ENCODE measurements around the gene GOLGA6L10. TPM values are rescaled to one million over a fixed set of nuclear protein-coding genes. Genes with fewer than 3 reads are reported as not detected.
A peak's percentile ranks its signal among the peaks of the same experiment; 100 is the strongest.
"Not testable (repeated sequence)": the region's sequence is repeated elsewhere in the genome, so short reads cannot be mapped to it uniquely, and the experiment has no call there.

Gene GOLGA6L10
- total and polyA plus RNA-seq, 2 of the 4 experiments (the other 2 are of a cell fraction), result under 0.01 to 0.79 TPM

DNA sequence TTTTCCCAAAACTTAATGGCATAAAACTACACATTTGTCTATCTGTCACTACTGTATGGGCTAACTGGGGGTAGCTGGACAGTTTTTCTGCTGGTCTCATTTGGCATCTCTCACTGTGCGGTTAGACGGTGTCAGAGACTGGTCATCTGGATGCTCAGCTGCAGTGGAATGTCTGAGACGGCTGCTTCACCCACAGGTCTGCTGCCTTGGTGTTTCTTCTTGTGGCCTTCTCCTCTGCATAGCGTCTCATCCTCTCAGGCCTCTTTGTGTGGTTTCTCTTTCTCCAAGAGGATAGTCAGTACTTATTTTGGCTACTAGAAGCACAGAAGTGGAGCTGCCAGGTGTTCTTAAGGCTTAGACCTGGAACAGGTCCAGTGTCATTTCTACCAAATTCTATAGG, 44.4 kb upstream of the GOLGA6L10 start:
- Histone ChIP-seq H3K4me1 (ENCODE audit: control insufficient read depth, insufficient read depth, low read length) (peaks cover 3% of the 10 kb centered on the region; the same call in 1 of the 2 replicates), H2BK5ac (ENCODE audit: low read depth, low read length, poor library complexity, severe bottlenecking) (no peak overlapping the region), H3K27ac (ENCODE audit: insufficient read depth, low read length) (no peak overlapping the region), H4K91ac (ENCODE audit: insufficient read depth, low read depth, low read length) (no peak overlapping the region), H3K18ac (ENCODE audit: low read depth, low read length) (no peak overlapping the region), H3K9me1 (ENCODE audit: insufficient read depth, low read length) (no peaks in the 10 kb centered on the region), H2BK20ac (ENCODE audit: low read depth, low read length) (no peak overlapping the region), H3K4me3 (ENCODE audit: insufficient read depth, low read depth, low read length) (no peak overlapping the region), H3K14ac (replicated peaks; ENCODE audit: low read depth, low read length) (no peak overlapping the region), H3K23ac (ENCODE audit: low read depth, low read length) (no peak overlapping the region), H4K5ac (ENCODE audit: low read depth, low read length) (no peak overlapping the region), H2AFZ (replicated peaks; ENCODE audit: low read length, poor library complexity) (no peak overlapping the region), H2BK120ac (ENCODE audit: low read depth, low read length) (no peak overlapping the region), H3K9me3 (ENCODE audit: control insufficient read depth, insufficient read depth, low read length) (no peaks in the 10 kb centered on the region), H2AK5ac (ENCODE audit: low read depth, low read length) (no peak overlapping the region), H3K27me3 (ENCODE audit: control insufficient read depth, insufficient read depth, low read length) (no peaks in the 10 kb centered on the region), H3K79me1 (ENCODE audit: low read depth in 1 of 2, low read length in 2 of 2) (peaks cover 8 to 23% of the 10 kb centered on the region in 2 experiments), H3K36me3 (ENCODE audit: control insufficient read depth, insufficient read depth, low read length) (no peaks in the 10 kb centered on the region), H3K9ac (ENCODE audit: low read depth, low read length) (no peak overlapping the region), H4K8ac (ENCODE audit: low read depth in 2 of 2, low read length in 2 of 2) (no peak overlapping the region), H3K4ac (ENCODE audit: low read depth, low read length) (no peak overlapping the region), H4K20me1 (ENCODE audit: insufficient read depth, low read length) (no peaks in the 10 kb centered on the region), H2BK15ac (ENCODE audit: low read depth, low read length) (no peak overlapping the region), H3K56ac (ENCODE audit: extremely low read depth, insufficient read depth, low read length) (no peak overlapping the region), H2AK9ac (replicated peaks; ENCODE audit: low read depth, low read length, poor library complexity) (no peak overlapping the region), H3K4me2 (ENCODE audit: low read depth, low read length) (no peak overlapping the region)
- in situ Hi-C loops (cut with MboI; ENCODE audit: low sequenced_read_pairs), result no loop called here
- ChIA-PET POLR2A (ENCODE audit: unreplicated experiment) (no interaction called here), CTCF (no interaction called here)
- dilution Hi-C loops (cut with HindIII; ENCODE audit: low sequenced_read_pairs, unreplicated experiment), result no loop called here
- ATAC-seq (ENCODE audit: low read depth), result no peak
- peak; percentile 72 for DNase-seq
- no CpG with 5 or more reads among the region's 4 CpGs for WGBS, 2 experiments (ENCODE audit: extremely low coverage in 2 of 2, insufficient read length in 1 of 2)
- TF ChIP-seq, protein P1, sequence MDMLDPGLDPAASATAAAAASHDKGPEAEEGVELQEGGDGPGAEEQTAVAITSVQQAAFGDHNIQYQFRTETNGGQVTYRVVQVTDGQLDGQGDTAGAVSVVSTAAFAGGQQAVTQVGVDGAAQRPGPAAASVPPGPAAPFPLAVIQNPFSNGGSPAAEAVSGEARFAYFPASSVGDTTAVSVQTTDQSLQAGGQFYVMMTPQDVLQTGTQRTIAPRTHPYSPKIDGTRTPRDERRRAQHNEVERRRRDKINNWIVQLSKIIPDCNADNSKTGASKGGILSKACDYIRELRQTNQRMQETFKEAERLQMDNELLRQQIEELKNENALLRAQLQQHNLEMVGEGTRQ (IDR thresholded peaks at IDR 0.05; ENCODE audit: low read depth, low read length), result no peak
- 0 out of 2 replicates have a peak, but pooled peaks have one; percentile 2 for TF ChIP-seq FOS (IDR thresholded peaks at IDR 0.05; ENCODE audit: low read depth, low read length)
- 0 out of 2 replicates have a peak, but pooled peaks have one; percentile 14 for TF ChIP-seq BHLHE40 (IDR thresholded peaks at IDR 0.05; ENCODE audit: low read depth, low read length)
- TF ChIP-seq, protein P2, sequence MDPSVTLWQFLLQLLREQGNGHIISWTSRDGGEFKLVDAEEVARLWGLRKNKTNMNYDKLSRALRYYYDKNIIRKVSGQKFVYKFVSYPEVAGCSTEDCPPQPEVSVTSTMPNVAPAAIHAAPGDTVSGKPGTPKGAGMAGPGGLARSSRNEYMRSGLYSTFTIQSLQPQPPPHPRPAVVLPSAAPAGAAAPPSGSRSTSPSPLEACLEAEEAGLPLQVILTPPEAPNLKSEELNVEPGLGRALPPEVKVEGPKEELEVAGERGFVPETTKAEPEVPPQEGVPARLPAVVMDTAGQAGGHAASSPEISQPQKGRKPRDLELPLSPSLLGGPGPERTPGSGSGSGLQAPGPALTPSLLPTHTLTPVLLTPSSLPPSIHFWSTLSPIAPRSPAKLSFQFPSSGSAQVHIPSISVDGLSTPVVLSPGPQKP (IDR thresholded peaks at IDR 0.05; ENCODE audit: borderline replicate concordance, low read depth, low read length), result no peak
- TF ChIP-seq MAFK (IDR thresholded peaks at IDR 0.05; ENCODE audit: low read depth, low read length), result no peak
- intact Hi-C loops (cut with micrococcal nuclease), result no loop called here
- no TSS peak for BruUV-seq (replicated peaks)

DNA sequence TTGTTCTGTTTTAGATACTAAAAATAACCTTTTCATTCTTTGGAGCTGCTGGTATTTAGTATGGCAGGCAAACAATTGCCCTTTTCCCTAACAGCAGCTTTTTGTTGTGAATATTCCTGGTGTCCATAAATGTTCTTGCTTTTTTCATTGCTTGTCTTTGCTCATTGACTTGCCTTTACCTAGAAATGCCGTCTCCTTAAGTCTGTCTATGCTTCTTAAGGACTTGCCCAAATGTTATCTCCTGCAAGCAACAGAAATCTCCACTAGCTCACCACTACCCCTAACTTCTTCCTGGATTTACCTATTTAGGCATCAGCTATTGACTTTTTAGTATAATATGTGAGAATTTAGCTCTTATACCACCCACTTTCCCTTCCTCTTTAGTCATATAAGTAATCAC, 42.8 kb upstream of the GOLGA6L10 start:
- WGBS, 2 experiments (ENCODE audit: extremely low coverage in 2 of 2, insufficient read length in 1 of 2), result no CpG with 5 or more reads among the region's 1 CpG
- ATAC-seq (ENCODE audit: low read depth); H2AK5ac ChIP-seq (ENCODE audit: low read depth, low read length); DNase-seq; in situ Hi-C loops (cut with MboI; ENCODE audit: low sequenced_read_pairs); dilution Hi-C loops (cut with HindIII; ENCODE audit: low sequenced_read_pairs, unreplicated experiment); H3K4me2 ChIP-seq (ENCODE audit: low read depth, low read length); H3K4ac ChIP-seq (ENCODE audit: low read depth, low read length); POLR2A ChIA-PET (ENCODE audit: unreplicated experiment); intact Hi-C loops (cut with micrococcal nuclease); H2AFZ ChIP-seq (replicated peaks; ENCODE audit: low read length, poor library complexity); H4K91ac ChIP-seq (ENCODE audit: insufficient read depth, low read depth, low read length); H3K4me3 ChIP-seq (ENCODE audit: insufficient read depth, low read depth, low read length); H3K4me1 ChIP-seq (ENCODE audit: control insufficient read depth, insufficient read depth, low read length); H3K18ac ChIP-seq (ENCODE audit: low read depth, low read length); H2BK120ac ChIP-seq (ENCODE audit: low read depth, low read length); BruUV-seq (replicated peaks); H2AK9ac ChIP-seq (replicated peaks; ENCODE audit: low read depth, low read length, poor library complexity); CTCF ChIA-PET; H2BK15ac ChIP-seq (ENCODE audit: low read depth, low read length); H2BK5ac ChIP-seq (ENCODE audit: low read depth, low read length, poor library complexity, severe bottlenecking); H3K56ac ChIP-seq (ENCODE audit: extremely low read depth, insufficient read depth, low read length); H3K36me3 ChIP-seq (ENCODE audit: control insufficient read depth, insufficient read depth, low read length); H3K27me3 ChIP-seq (ENCODE audit: control insufficient read depth, insufficient read depth, low read length); H3K14ac ChIP-seq (replicated peaks; ENCODE audit: low read depth, low read length); H3K9ac ChIP-seq (ENCODE audit: low read depth, low read length); H4K5ac ChIP-seq (ENCODE audit: low read depth, low read length); H3K27ac ChIP-seq (ENCODE audit: insufficient read depth, low read length); H3K23ac ChIP-seq (ENCODE audit: low read depth, low read length); H3K9me3 ChIP-seq (ENCODE audit: control insufficient read depth, insufficient read depth, low read length); H2BK20ac ChIP-seq (ENCODE audit: low read depth, low read length); H4K8ac ChIP-seq (ENCODE audit: low read depth in 2 of 2, low read length in 2 of 2); H4K20me1 ChIP-seq (ENCODE audit: insufficient read depth, low read length); H3K9me1 ChIP-seq (ENCODE audit: insufficient read depth, low read length): not testable (repeated sequence)
- H3K79me1 ChIP-seq (ENCODE audit: low read depth in 1 of 2, low read length in 2 of 2), result peaks cover 8 to 16% of the 10 kb centered on the region in 2 experiments
